GM23338 (cell line): Measurements from ENCODE around the gene UST. TPM values are rescaled to one million over a fixed set of nuclear protein-coding genes. Genes with fewer than 3 reads are reported as not detected.
A peak's percentile ranks its signal among the peaks of the same experiment; 100 is the strongest.

Source experiments
- ATAC-seq: fragments of 200-7000 bp; cut with Tn5 transposase; 3 replicates; pipeline ENCODE4 v1.9.1; 2020
- DNase-seq: peaks from one replicate; pipeline ENCODE4 v3.0.0-alpha.2; 2015; ENCODE audit warnings: low spot score
- H2AFZ ChIP-seq: fragments of 200-600 bp; sonication (generic); 2 replicates; pipeline ENCODE4 v1.8.0; 2016; ENCODE audit warnings: antibody characterized with exemption, mild to moderate bottlenecking, moderate library complexity
- H3F3A ChIP-seq: fragments of 200-600 bp; sonication (generic); replicated peaks from 2 replicates; pipeline ENCODE4 v1.8.0; 2017; ENCODE audit warnings: antibody characterized with exemption, mixed run types, low read depth
- H3K27ac ChIP-seq: fragments of 200-600 bp; sonication (generic); 2 replicates; pipeline ENCODE4 v1.6.1; 2016; ENCODE audit warnings: low read depth
- H3K27me3 ChIP-seq: fragments of 200-600 bp; sonication (generic); 2 replicates; pipeline ENCODE4 v1.8.0; 2016; ENCODE audit warnings: mild to moderate bottlenecking, mixed run types, moderate library complexity; ENCODE audit not compliant: insufficient read depth
- H3K36me3 ChIP-seq: fragments of 200-600 bp; sonication (generic); 2 replicates; pipeline ENCODE4 v1.8.0; 2016; ENCODE audit warnings: mild to moderate bottlenecking; ENCODE audit not compliant: insufficient read depth
- H3K4me1 ChIP-seq: fragments of 200-600 bp; sonication (generic); 2 replicates; pipeline ENCODE4 v1.8.0; 2016; ENCODE audit warnings: mild to moderate bottlenecking, moderate library complexity; ENCODE audit not compliant: insufficient read depth
- H3K4me2 ChIP-seq: fragments of 200-600 bp; sonication (generic); 2 replicates; pipeline ENCODE4 v1.7.1; 2017; ENCODE audit warnings: mixed run types
- H3K4me3 ChIP-seq: fragments of 200-600 bp; sonication (generic); 2 replicates; pipeline ENCODE4 v1.6.1; 2016; ENCODE audit warnings: mixed run types
- H3K79me2 ChIP-seq: fragments of 200-600 bp; sonication (generic); replicated peaks from 2 replicates; pipeline ENCODE4 v1.8.0; 2017; ENCODE audit warnings: mild to moderate bottlenecking; ENCODE audit not compliant: insufficient read depth
- H3K9me2 ChIP-seq: fragments of 200-600 bp; sonication (generic); 2 replicates; pipeline ENCODE4 v1.8.0; 2017; ENCODE audit not compliant: insufficient read depth
- H4K20me1 ChIP-seq: fragments of 200-600 bp; sonication (generic); replicated peaks from 2 replicates; pipeline ENCODE4 v1.8.0; 2017; ENCODE audit warnings: mild to moderate bottlenecking; ENCODE audit not compliant: insufficient read depth
- H3K27ac Mint-ChIP-seq: 2 replicates; pipeline ENCODE4 v1.8.0; 2020; ENCODE audit warnings: inconsistent platforms, mild to moderate bottlenecking, moderate library complexity, mixed read lengths
- H3K27me3 Mint-ChIP-seq: 3 replicates; pipeline ENCODE4 v1.8.0; 2022; ENCODE audit warnings: low read depth, mild to moderate bottlenecking, moderate library complexity, mixed read lengths, inconsistent platforms; ENCODE audit not compliant: insufficient read depth, poor library complexity
- H3K36me3 Mint-ChIP-seq: 3 replicates; pipeline ENCODE4 v1.8.0; 2021; ENCODE audit warnings: low read depth, mild to moderate bottlenecking, inconsistent platforms, moderate library complexity, mixed read lengths
- H3K4me1 Mint-ChIP-seq: 3 replicates; pipeline ENCODE4 v1.8.0; 2020; ENCODE audit warnings: mild to moderate bottlenecking, inconsistent platforms, mixed read lengths
- H3K4me3 Mint-ChIP-seq: 3 replicates; pipeline ENCODE4 v1.8.0; 2021; ENCODE audit warnings: moderate library complexity, mild to moderate bottlenecking, inconsistent platforms, mixed read lengths
- H3K9me3 Mint-ChIP-seq: 3 replicates; pipeline ENCODE4 v1.8.0; 2020; ENCODE audit warnings: moderate library complexity, mild to moderate bottlenecking, inconsistent platforms, mixed read lengths
- CREB1 ChIP-seq: fragments of 250-450 bp; sonication (Bioruptor Pico); IDR thresholded peaks from 2 replicates; pipeline ENCODE4 v1.5.0; 2020; ENCODE audit warnings: low read depth, mild to moderate bottlenecking, moderate library complexity
- ETS1 ChIP-seq: IDR thresholded peaks from 2 replicates; pipeline ENCODE4 v1.6.1; 2016; ENCODE audit warnings: antibody characterized with exemption
- EZH2 ChIP-seq: fragments of 200-600 bp; sonication (generic); IDR thresholded peaks from one replicate; pipeline ENCODE4 v1.8.0; 2017; ENCODE audit warnings: antibody characterized with exemption, mild to moderate bottlenecking, low read depth; ENCODE audit not compliant: unreplicated experiment
- NANOG ChIP-seq: IDR thresholded peaks from 2 replicates; pipeline ENCODE4 v1.6.1; 2016; ENCODE audit warnings: antibody characterized with exemption, borderline replicate concordance
- POLR2AphosphoS5 ChIP-seq: IDR thresholded peaks from 2 replicates; pipeline ENCODE4 v1.6.1; 2016; ENCODE audit warnings: antibody characterized with exemption, low read depth
- REST ChIP-seq: IDR thresholded peaks from one replicate; pipeline ENCODE4 v1.6.1; 2018; ENCODE audit warnings: antibody characterized with exemption; ENCODE audit not compliant: unreplicated experiment
- STAT1 ChIP-seq: IDR thresholded peaks from one replicate; pipeline ENCODE4 v1.6.1; 2016; ENCODE audit warnings: antibody characterized with exemption; ENCODE audit not compliant: unreplicated experiment
- ZNF114 ChIP-seq: fragments of 250-450 bp; sonication (Bioruptor Pico); IDR thresholded peaks from 2 replicates; pipeline ENCODE4 v1.5.0; 2020; ENCODE audit warnings: mild to moderate bottlenecking, moderate library complexity
- ZNF331 ChIP-seq: fragments of 250-450 bp; sonication (Bioruptor Pico); IDR thresholded peaks from 2 replicates; pipeline ENCODE4 v1.5.0; 2020; ENCODE audit warnings: low read depth, mild to moderate bottlenecking, moderate library complexity
- ZNF462 ChIP-seq: fragments of 250-450 bp; sonication (Bioruptor Pico); IDR thresholded peaks from 2 replicates; pipeline ENCODE4 v1.5.0; 2020; ENCODE audit warnings: mild to moderate bottlenecking, moderate library complexity
- polyA plus RNA-seq: library from polyadenylated mRNA; unstranded; fragments of >200 nt; fragmentation: Nextera tagmentation; extraction: Ambion mirVana; gene quantifications from 2 replicates; pipeline ENCODE4 v1.2.1, GENCODE V29; 2016
- total RNA-seq: library from RNA; depleted of rRNA; stranded (reverse); fragments of >200 nt; shearing (Covaris generic); gene quantifications from 2 replicates; pipeline ENCODE4 v1.2.3, GENCODE V29; 2014

UST gene
- total and polyA plus RNA-seq, 2 experiments from 2014 or later: 12.6 to 33.0 TPM

- no peaks in the 10 kb centered on the region for H3K27me3 ChIP-seq
- Mint-ChIP-seq H3K27me3 (peaks cover 11% of the 10 kb centered on the region), H3K4me3 (peak overlapping the region; percentile 39), H3K9me3 (peaks cover 18% of the 10 kb centered on the region), H3K36me3 (peaks cover 21% of the 10 kb centered on the region), H3K27ac (peak overlapping the region; percentile 78), H3K4me1 (peaks cover 69% of the 10 kb centered on the region)
- H3F3A ChIP-seq: no peaks in the 10 kb centered on the region; the same call in 1 of the 2 replicates
- no peak overlapping the region for H2AFZ ChIP-seq
- no peaks in the 10 kb centered on the region; the same call in 1 of the 2 replicates for H3K9me2 ChIP-seq
- H3K4me2 ChIP-seq: peak overlapping the region; percentile 25
- H3K27ac ChIP-seq: peak overlapping the region; percentile 84
- no peaks in the 10 kb centered on the region for H4K20me1 ChIP-seq
- peaks cover 84% of the 10 kb centered on the region for H3K79me2 ChIP-seq
- no peak for TF ChIP-seq STAT1
- TF ChIP-seq NANOG: peak; percentile 83
- H3K4me1 ChIP-seq: peaks cover 49% of the 10 kb centered on the region
- peaks cover 4% of the 10 kb centered on the region; the same call in 1 of the 2 replicates for H3K36me3 ChIP-seq
- peak; percentile 84 for ATAC-seq
- peak overlapping the region; percentile 4; the same call in 1 of the 2 replicates for H3K4me3 ChIP-seq
- peak; percentile 91 for DNase-seq
Observed at GRCh38 chr6:148818939-148819575, 72.2 kb downstream of the UST start.

- H3K4me3 ChIP-seq: no peak overlapping the region
- peak; percentile 75 for ATAC-seq
- no peak overlapping the region for H2AFZ ChIP-seq
- H3K9me2 ChIP-seq: no peaks in the 10 kb centered on the region; the same call in 1 of the 2 replicates
- H3K79me2 ChIP-seq: peaks cover 83% of the 10 kb centered on the region
- H3K27me3 Mint-ChIP-seq: peaks cover 11% of the 10 kb centered on the region
- H3K27ac Mint-ChIP-seq: peak overlapping the region; percentile 78
- H3K4me2 ChIP-seq: peak overlapping the region; percentile 25
- H3K36me3 ChIP-seq: peaks cover 1% of the 10 kb centered on the region; the same call in 1 of the 2 replicates
- H3K4me1 ChIP-seq: peaks cover 49% of the 10 kb centered on the region
- H3K27ac ChIP-seq: peak overlapping the region; percentile 84
- peaks cover 18% of the 10 kb centered on the region for H3K36me3 Mint-ChIP-seq
- no peaks in the 10 kb centered on the region for H3K27me3 ChIP-seq
- H4K20me1 ChIP-seq: no peaks in the 10 kb centered on the region
- peak; percentile 24 for DNase-seq
- peaks cover 10% of the 10 kb centered on the region for H3K9me3 Mint-ChIP-seq
- no peaks in the 10 kb centered on the region; the same call in 1 of the 2 replicates for H3F3A ChIP-seq
- H3K4me1 Mint-ChIP-seq: peaks cover 69% of the 10 kb centered on the region
- H3K4me3 Mint-ChIP-seq: peak overlapping the region; percentile 39; the same call in 2 of the 3 replicates
- no peak for TF ChIP-seq POLR2AphosphoS5
- no peak for TF ChIP-seq REST
- TF ChIP-seq CREB1: no peak
- TF ChIP-seq ZNF331: no peak
- TF ChIP-seq STAT1: no peak
- TF ChIP-seq ETS1: no peak
- TF ChIP-seq ZNF462 (CRISPR knock-in tag): no peak
- no peak for TF ChIP-seq EZH2
- TF ChIP-seq ZNF114 (CRISPR knock-in tag): no peak
Observed at GRCh38 chr6:148819852-148820251, 73.0 kb downstream of the UST start.
